Measurements from ENCODE around the gene ZNG1F. TPM values are rescaled to one million over a fixed set of nuclear protein-coding genes. Genes with fewer than 3 reads are reported as not detected.

ZNG1F gene
- total and polyA plus RNA-seq, 2 of the 13 experiments (the other 11 are each of a cell fraction or from before 2014, with no cell fraction given): 12.7 to 20.9 TPM

DNA sequence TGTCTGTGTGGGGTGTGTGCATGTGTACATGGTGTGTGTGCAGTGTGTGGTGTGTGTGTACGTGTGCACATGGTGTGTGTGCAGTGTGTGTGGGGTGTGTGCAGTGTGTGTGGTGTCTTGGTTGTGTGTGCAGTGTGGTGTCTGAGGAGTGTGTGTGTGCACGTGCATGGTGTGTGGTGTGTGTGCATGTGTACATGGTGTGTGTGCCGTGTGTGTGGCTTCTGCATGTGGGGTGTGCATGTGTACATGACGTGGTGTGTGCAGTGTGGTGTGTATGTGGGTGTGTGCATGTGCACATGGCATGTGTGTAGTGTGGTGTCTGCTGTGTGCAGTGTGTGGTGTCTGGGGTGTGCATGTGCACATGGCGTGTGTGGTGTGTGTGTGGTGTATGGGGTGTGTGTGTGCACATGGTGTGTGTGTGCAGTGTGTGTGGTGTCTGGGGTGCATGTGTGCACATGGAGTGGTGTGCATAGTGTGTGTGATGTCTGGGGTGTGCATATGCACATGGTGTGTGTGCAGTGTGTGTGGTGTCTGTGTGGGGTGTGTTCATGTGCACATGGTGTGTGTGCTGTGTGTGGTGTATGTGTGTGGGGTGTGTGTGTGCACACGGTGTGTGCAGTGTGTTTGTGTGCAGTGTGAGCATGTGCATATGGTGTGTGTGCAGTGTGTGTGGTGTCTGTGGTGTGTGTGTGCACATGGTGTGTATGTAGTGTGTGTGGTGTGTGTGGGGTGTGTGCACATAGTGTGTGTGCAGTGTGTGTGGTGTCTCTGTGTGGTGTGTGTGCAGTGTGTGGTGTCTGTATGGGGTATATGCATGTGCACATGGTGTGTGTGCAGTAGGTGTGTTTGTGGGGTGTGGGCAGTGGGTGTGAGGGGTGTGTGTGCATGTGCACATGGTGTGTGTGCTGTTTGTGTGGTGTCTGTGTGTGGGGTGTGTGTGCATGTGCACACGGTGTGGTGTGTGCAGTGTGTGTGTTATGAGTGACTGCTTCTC lies 40.6 kb upstream of the ZNG1F start (continued):
- TF ChIP-seq, protein P1, sequence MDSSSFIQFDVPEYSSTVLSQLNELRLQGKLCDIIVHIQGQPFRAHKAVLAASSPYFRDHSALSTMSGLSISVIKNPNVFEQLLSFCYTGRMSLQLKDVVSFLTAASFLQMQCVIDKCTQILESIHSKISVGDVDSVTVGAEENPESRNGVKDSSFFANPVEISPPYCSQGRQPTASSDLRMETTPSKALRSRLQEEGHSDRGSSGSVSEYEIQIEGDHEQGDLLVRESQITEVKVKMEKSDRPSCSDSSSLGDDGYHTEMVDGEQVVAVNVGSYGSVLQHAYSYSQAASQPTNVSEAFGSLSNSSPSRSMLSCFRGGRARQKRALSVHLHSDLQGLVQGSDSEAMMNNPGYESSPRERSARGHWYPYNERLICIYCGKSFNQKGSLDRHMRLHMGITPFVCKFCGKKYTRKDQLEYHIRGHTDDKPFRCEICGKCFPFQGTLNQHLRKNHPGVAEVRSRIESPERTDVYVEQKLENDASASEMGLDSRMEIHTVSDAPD (CRISPR knock-in tag; IDR thresholded peaks at IDR 0.05): no peak
- TF ChIP-seq SCMH1 (CRISPR knock-in tag; IDR thresholded peaks at IDR 0.05; ENCODE audit: borderline replicate concordance): 0 out of 2 replicates have a peak, but pooled peaks have one; percentile 77
- TF ChIP-seq JDP2 (CRISPR knock-in tag; IDR thresholded peaks at IDR 0.05; ENCODE audit: borderline replicate concordance): no peak
- 0 out of 2 replicates have a peak, but pooled peaks have one; percentile 3 for TF ChIP-seq RAD51 (IDR thresholded peaks at IDR 0.05; ENCODE audit: borderline replicate concordance)
- TF ChIP-seq KLF15 (CRISPR knock-in tag; IDR thresholded peaks at IDR 0.05; ENCODE audit: borderline replicate concordance): no peak
- no peak for TF ChIP-seq ZFP36L2 (CRISPR knock-in tag; IDR thresholded peaks at IDR 0.05)
- peak; percentile 69; the same call in 1 of the 2 replicates for TF ChIP-seq ZMAT5 (CRISPR knock-in tag; IDR thresholded peaks at IDR 0.05; ENCODE audit: borderline replicate concordance, low read depth)
- TF ChIP-seq MTA1 (CRISPR knock-in tag; IDR thresholded peaks at IDR 0.05; ENCODE audit: borderline replicate concordance): 0 out of 2 replicates have a peak, but pooled peaks have one; percentile 64
- TF ChIP-seq TBL1XR1 (IDR thresholded peaks at IDR 0.05; ENCODE audit: borderline replicate concordance, low read length, partially characterized antibody): no peak
- peak; percentile 32 for TF ChIP-seq SP1 (IDR thresholded peaks at IDR 0.05)
- TF ChIP-seq SP1 (CRISPR knock-in tag; IDR thresholded peaks at IDR 0.05): no peak
- TF ChIP-seq FOXA1 (IDR thresholded peaks at IDR 0.05): peak; percentile 52; the same call in 1 of the 2 replicates
- no peak for TF ChIP-seq FOXA1 (CRISPR knock-in tag; IDR thresholded peaks at IDR 0.05)
- TF ChIP-seq ZNF431 (CRISPR knock-in tag; IDR thresholded peaks at IDR 0.05; ENCODE audit: borderline replicate concordance, low read depth): peak; percentile 55; the same call in 1 of the 2 replicates
- no peak for TF ChIP-seq ZNF232 (CRISPR knock-in tag; IDR thresholded peaks at IDR 0.05; ENCODE audit: borderline replicate concordance)
- TF ChIP-seq SMARCE1 (IDR thresholded peaks at IDR 0.05; ENCODE audit: borderline replicate concordance): no peak
- no peak for TF ChIP-seq PPARG (CRISPR knock-in tag; conservative IDR thresholded peaks at IDR 0.05)
- no peak for TF ChIP-seq ZNF543 (CRISPR knock-in tag; IDR thresholded peaks at IDR 0.05)
- TF ChIP-seq SOX13 (IDR thresholded peaks at IDR 0.05): no peak
- TF ChIP-seq SOX13 (CRISPR knock-in tag; conservative IDR thresholded peaks at IDR 0.05 in 1 of 2, IDR thresholded peaks at IDR 0.05 in 1 of 2): no peak
- TF ChIP-seq ZNF780A (CRISPR knock-in tag; IDR thresholded peaks at IDR 0.05): no peak
- 0 out of 2 replicates have a peak, but pooled peaks have one; percentile 47 for TF ChIP-seq CENPT (CRISPR knock-in tag; IDR thresholded peaks at IDR 0.05; ENCODE audit: low read depth)
- TF ChIP-seq CCAR2 (optimal IDR thresholded peaks at IDR 0.05; ENCODE audit: low read depth, low read length): no peak
- TF ChIP-seq PHF8 (CRISPR knock-in tag; IDR thresholded peaks at IDR 0.05): no peak
- TF ChIP-seq ZNF484 (CRISPR knock-in tag; IDR thresholded peaks at IDR 0.05; ENCODE audit: borderline replicate concordance, low read depth): no peak
- TF ChIP-seq PHB2 (IDR thresholded peaks at IDR 0.05; ENCODE audit: partially characterized antibody): peak; percentile 74
- TF ChIP-seq GTF2F1 (IDR thresholded peaks at IDR 0.05; ENCODE audit: low read length): no peak
- no peak for TF ChIP-seq ZNF468 (CRISPR knock-in tag; IDR thresholded peaks at IDR 0.05)
- TF ChIP-seq EEA1 (CRISPR knock-in tag; IDR thresholded peaks at IDR 0.05; ENCODE audit: borderline replicate concordance): no peak

Data from HepG2 (cell line).